ENCODE measurements around the gene ITSN1.
"Not testable (repeated sequence)": the region's sequence is repeated elsewhere in the genome, so short reads cannot be mapped to it uniquely, and the experiment has no call there.

The ITSN1 gene

DNA sequence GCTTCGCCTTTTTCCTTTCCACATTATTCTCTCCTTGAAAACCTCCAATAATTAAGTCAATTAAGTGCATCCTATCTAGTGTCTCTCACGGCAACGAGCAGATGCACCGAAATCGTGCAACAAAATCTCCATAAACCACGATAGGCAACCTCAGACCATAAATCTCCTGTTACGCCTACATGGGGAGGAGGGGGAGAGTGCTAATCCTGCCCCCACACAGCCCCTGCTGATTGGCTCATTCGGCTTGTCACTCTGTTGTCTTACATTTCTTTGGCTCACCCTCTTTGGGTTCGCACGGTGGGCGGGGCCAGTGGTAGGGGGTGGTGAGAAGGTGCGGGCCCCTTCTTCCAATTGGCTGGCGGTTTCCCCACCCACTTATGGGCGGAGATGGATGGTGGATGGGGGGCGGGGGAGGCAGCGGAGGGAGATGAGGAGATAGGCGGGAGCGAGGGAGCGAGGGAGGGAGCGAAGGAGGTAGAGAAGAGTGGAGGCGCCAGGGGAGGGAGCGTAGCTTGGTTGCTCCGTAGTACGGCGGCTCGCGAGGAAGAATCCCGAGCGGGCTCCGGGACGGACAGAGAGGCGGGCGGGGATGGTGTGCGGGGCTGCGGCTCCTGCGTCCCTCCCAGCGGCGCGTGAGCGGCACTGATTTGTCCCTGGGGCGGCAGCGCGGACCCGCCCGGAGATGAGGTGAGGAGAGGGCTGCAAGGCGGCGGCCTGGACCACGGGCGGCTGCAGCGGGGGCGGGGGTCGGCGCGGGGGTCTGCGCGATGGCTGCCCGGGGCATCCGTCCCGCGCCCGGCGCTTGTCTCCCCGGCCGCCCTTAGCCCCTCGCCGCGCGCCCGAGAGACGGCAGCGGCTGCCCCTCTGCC lies at the start of gene ITSN1:
ITSN1 (plus strand) TSS at position 475 of the 869 bp plus-strand sequence. CDS start 76,328 bp downstream, outside the sequence.
- DNase-seq (ENCODE audit: low read depth) = peak; percentile 100

DNA sequence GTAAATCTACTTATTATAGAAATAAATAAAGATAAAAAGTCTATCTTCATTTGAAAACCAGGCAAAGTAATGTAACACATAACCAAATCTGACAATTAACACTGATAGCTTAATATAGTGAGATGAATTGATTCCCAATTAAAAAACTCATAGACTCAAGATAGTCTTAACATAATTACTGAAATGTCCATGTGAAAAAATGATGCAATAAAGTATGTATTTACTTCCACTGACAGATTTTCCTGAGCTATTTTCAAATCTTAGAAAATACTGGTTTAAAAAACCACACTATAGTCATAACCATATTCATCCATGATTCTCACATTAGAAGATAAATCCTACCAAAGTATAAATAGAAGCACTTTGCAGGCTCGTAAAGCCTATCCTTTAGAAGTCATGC lies 44.2 kb upstream of the ITSN1 start:
- no peak for DNase-seq (ENCODE audit: low read depth)

DNA sequence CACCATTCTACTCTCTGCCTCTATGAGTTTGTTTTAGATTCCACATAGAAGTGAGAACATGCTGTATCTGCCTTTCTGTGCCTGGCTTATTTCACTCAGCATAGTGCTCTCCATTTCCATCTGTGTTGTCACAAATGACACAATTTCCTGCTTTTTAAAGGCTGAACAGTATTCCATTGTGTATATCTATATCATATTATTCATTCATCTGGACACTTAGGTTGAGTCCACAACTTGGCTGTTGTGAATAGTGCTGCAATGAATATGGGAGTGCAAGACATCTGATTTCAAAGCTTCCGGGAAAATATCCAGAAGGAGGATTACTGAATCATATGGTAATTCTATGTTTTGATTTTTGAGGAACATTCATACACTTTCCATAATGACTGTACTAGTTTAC lies 33.7 kb upstream of the ITSN1 start:
- no peak for DNase-seq (ENCODE audit: low read depth)

DNA sequence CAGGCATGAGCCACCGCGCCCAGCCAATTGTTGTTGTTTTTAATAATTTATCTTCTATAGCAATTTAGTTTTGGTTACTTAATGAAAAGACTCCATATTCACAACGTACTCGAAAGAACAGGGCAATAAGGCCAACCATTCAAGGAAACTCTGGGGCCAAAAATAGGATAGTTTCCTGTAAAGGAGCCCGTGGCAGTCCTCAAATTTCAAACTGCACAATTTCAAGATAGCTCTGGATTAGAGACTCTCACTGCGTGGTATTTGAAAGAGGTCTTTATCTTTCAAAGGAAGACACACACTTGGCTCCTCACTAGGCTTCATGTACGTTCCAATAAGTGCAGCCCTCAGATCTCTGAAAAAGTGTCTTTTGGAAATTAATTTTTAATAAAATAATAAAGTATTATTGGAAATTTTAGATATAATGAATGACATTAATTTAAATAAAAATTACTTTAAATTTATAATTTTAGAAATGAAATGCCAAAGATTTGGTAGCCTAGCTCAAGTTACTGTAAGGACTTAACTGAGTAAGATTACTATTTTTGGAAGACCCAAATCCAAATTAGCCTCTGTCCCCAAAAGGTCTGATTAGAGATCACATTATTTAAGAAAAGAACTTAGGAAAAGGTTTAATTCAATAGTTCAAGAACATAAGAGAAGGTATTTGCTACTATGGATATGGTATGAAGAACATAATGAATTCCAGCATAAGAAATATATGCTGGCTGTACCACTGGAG lies 31.1 kb upstream of the ITSN1 start:
- no peak for DNase-seq (ENCODE audit: low read depth)

DNA sequence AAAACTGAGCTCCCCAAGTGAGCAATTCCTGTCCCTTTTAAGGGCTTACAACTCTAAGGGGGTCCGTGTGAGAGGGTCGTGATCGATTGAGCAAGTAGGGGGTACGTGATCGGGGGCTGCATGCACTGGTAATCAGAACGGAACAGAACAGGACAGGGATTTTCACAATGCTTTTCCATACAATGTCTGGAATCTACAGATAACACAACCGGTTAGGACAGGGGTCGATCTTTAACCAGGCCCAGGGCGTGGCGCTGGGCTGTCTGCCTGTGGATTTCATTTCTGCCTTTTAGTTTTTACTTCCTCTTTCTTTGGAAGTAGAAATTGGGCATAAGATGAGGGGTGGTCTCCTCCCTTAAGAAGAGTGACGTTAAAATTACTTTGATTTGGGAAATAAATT lies 24.7 kb upstream of the ITSN1 start:
- DNase-seq (ENCODE audit: low read depth) = not testable (repeated sequence)

DNA sequence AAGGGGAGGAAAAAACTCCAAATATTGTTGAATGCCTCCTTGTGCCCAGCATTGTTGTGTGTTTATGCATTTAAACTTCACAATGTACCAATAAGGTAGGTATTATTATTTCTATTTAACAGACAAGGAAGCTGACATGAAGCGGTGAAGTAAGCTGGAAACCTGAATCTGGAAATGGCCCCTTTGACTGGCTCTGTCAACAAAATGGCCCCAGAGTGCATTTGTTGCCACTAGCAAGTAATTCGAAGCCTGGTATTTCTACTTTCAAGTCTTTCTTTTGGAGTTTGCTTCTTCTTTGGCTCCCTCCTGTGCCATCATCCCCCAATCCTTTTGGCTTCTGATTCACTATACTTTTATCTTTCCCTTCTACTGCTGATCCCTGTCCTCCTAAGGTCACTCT lies 23.9 kb upstream of the ITSN1 start:
- DNase-seq (ENCODE audit: low read depth) = no peak

DNA sequence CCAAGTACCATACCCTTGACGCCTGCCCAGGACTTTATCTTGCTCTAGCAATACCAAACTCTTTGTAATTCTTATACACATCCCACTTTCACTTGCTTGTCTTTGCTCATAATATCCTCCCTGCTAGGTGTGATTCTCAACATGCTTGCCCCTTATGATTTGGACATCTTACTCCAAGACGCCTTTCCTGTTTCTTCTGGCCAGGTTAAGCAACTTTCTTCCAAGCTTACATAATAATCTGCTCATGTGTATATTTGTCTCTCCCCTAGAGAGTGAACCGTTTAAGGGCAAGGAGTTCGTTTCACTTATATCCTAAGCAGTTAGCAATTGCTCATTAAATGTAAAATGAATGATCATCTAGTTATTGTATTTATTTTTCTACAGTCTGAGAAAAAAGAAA lies 22.6 kb upstream of the ITSN1 start:
- DNase-seq (ENCODE audit: low read depth) = no peak

DNA sequence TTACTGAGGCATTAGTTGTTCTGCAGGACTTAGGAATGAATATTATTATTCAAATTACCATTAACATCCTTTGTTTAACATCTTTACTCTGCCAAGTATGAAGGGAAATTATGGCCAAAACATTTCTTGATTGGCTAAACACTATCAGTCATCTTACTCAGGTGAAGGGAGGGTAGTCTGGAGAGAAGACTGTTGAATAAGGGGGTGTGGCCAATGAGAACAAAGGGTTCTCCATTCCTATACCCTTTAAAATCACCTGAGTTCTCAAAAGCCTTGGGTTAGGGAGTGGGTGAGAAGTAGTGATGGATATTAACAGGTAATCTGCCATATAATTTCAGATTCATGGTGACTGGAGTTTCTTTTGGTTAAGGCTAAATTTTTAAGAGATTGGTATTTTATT lies 20.0 kb upstream of the ITSN1 start:
- no peak for DNase-seq (ENCODE audit: low read depth)

DNA sequence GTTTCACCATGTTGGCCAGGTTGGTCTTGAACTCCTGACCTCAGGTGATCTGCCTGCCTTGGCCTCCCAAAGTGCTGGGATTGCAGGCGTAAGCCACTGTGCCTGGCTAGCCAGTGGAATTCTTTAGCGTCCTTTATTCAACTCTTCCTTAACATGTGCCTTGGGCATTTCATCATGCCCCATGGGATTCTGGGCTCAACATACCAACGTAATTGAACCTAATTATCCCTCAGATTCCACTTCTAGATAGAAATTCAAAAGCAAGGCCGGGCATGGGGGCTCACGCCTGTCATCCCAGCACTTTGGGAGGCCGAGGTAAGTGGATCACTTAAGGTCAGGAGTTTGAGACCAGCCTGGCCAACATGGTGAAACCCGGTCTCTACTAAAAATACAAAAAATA lies 16.1 kb upstream of the ITSN1 start:
- not testable (repeated sequence) for DNase-seq (ENCODE audit: low read depth)

DNA sequence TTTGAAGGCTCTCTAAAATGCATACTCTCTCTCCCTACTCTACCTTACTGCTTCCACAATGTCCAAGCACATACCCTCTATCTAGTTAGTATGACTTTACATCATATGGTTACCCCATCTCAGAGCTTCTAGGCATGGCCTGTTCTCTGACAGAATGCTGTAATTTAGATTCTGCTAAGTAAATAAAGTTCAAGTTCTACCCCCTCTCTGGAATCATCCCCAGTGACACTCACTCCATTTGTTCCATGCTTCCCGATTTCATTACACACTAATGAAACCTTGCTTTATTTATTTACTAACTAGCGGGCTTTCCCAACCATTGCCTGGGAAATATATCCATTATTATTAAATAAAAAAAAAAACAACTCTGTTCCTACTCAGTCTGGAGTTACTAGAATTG lies 8.0 kb upstream of the ITSN1 start:
- no peak for DNase-seq (ENCODE audit: low read depth)

DNA sequence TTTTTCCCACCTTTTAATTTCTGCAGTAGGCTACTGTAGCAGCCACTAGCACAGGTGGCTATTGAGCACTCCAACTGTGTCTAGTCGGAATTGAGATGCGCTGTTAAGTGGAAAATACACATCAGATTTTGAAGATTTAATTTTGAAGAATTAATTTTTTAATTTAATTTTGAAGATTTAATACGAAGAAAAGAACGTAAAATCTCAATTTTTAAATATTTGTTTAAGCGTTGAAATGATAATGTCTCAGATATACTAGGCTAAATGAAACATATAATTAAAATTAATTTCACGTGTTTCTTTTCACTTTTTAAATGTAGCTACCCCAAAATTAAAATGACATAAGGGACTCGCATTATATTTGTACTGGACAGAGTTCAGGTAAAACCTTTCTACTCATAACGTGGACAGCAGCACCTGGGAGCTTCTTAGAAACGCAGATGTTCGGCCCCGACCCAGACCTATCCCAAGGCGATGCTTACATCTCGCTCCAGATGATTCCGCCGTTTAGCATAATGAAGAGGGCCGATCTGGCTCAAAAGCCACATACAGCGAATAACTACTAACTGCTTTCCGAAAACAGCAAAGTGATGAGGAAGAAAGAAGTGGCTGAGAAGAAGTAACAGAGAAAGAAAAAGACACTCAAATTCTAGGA lies 1.5 kb upstream of the ITSN1 start:
- DNase-seq (ENCODE audit: low read depth) = no peak

DNA sequence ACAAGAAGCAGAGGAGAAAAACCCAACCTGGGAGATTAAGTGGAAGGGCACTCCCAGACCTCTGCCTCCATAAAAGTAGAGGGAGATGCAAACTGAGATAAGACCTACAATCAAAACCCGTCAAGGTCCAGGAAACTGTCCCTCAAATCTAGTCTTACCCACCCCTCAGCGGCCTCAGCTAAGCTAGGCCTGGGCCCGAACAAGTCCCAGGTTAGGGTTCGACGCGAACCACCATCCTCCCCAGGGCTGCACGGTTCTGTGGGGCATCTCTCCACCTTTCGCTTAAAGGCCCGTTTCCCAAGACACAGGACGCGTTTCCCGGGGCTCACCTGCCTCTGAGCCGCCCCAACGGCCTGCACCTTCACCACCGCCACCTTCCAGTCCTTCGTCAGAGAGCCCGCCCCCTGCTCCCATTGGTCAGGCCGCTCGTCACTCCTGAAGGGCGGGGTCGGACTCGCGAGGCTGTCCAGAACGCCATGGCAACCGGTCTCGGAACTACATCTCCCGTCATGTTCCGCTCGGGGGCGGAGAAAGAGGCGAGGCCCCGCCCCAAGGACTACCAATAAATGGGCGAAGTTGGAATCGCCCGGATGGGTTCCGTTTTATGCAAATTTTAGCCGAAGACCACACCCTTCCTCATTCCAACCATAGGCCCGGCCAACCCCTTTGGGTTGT lies 812 bp upstream of the ITSN1 start, which contains the start of gene CRYZL1:
CRYZL1 (minus strand) TSS at position 390 of the 675 bp plus-strand sequence. CDS start 10,190 bp downstream, outside the sequence.
- DNase-seq (ENCODE audit: low read depth) = peak; percentile 100

DNA sequence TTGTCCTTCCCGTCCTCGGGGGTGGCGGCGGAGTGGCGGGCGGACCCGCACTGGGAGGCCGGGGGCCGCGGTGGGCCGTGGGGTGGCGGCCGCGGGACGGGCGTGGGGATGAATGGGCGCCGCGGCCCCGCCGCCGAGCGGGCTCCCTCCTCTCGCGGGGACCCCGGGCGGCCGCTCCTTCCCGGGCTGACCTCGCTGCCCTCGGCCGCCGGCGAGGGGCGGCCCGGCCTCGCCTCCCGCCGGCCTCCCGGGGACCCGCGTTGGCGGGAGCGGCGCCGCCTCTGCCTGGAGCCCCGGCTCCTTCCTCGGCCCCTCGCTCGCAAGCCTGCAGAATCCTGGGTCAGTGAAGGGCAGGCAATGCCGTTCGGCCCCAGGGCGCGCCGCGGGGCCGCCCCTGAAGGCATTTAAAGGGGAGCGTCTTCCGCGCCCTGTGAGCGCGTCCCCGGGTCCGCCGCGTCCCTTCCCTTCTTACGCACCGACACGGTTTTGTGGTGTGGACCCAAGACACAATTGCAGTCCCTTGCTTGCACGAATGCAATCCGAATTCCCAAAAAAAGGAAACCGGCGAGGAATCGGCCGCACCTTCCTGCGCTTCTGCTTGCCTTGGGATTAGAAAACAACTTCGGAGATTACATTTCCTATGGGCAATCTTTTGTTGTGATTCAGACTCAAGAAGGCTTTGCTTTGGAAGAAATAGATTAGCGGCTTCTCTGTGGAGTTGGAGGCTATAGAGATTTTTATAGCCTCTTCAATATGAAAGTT lies 776 bp downstream of the ITSN1 start:
- DNase-seq (ENCODE audit: low read depth) = no peak

DNA sequence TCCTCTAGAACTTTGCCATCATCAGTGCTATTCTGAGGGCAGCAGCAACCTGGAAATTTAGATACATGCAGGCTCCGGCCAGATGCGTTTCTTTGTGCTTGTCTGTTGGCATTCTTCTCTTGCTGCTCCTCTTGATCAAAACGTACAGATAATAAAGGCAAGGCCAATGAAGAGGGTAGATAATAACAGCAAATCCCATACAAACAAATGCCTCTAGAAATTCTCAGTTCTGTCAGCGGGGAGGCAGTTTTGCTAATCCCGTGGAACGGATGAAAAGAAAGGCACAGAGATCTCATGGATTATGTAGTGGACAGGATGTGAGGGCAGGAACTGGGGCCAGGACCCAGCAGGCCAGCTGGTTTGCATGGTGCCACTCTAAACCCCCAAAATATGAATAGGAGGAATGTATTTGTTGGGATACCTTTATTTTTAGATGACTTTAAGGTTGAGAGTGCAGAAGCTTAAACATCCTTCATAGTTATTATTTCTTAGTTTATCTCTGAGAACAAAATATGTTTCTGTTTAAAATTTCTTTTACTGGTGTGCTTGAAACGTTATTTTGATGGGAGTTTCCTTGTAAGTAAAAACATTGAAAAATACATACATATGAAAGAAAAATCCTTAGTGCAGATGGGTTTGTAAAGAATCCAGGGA lies 1.5 kb downstream of the ITSN1 start:
- no peak for DNase-seq (ENCODE audit: low read depth)

DNA sequence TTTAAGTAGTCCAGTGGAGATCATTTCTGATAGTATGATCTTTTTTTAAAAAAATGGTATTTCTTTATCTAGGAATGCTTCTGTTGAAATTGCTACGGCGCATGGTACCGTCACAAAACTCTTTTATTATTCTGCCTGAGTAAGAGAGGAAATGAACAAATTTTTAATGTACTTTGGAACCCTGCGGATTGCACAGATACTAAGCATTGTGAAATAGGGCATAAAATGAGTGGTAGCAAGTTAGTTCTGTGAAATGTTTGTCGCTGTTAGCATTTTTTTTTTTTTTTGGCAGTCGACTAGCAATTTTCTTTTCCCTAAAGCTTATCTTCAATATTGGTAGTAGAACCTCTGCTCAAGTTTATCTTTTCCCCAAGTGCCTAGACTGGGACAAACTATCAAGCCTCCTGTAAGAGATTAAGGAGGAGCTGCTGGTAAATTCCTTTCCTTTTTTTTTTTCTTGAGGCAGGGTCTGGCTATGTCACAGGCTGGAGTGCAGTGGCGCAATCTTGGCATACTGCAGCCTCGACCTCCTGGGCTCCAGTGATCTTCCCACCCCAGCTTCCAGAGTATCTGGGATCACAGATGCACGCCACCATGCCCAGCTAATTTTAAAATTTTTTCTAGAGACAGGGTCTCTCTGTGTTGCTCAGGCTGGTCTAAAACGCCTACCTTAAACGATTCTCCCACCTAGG lies 2.2 kb downstream of the ITSN1 start:
- no peak for DNase-seq (ENCODE audit: low read depth)

DNA sequence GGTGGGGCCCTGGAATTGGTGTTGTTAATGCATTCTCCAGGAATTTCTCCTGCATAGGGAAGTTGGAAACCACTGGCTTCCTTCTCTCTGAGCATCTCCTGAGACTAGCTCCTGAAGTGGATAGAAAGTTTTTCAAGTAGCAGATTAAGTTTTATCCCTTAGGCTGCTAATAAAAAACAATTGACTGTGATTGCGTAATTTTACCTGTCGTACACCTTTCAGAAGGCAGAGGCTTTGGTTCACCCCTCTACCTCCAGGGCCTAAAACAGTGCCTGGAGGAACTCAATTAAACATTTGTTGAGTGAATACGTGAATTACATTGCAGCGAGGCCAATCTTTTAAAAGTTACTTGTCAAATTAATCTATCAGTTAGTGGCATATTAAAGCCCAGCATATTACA lies 3.4 kb downstream of the ITSN1 start:
- no peak for DNase-seq (ENCODE audit: low read depth)

DNA sequence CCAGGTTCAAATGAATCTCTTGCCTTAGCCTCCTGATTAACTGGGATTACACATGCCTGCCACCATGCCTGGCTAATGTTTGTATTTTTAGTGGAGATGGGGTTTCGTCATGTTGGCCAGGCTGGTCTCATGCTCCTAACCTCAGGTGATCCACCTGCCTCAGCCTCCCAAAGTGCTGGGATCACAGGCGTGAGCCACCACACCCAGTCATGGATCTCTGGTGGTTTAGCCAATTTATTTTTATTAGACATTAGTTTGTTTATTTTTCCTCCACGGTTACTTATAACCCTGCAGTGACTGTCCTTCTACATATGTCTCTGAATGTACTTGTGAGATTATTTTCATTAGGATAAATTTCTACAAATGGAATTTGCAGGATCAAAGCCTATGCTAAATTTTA lies 5.3 kb downstream of the ITSN1 start:
- no peak for DNase-seq (ENCODE audit: low read depth)

DNA sequence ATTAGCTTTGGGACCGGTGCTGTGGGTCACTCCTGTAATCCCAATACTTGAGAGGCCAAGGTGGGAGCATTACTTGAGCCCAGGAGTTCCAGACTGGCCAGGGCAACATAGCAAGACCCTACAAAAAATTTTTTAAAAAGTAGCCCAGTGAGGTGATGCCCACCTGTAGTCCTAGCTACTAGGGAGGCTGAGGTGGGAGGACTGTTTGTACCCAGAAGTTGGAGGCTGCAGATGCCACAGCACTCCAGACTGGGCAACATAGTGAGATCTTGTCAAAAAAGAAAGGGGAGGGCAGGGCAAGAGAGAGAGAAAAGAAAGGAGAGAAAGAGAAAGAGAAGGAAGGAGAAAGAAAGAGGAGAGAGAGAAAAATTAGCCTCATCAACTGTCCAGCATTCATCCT lies 6.3 kb downstream of the ITSN1 start:
- no peak for DNase-seq (ENCODE audit: low read depth)

DNA sequence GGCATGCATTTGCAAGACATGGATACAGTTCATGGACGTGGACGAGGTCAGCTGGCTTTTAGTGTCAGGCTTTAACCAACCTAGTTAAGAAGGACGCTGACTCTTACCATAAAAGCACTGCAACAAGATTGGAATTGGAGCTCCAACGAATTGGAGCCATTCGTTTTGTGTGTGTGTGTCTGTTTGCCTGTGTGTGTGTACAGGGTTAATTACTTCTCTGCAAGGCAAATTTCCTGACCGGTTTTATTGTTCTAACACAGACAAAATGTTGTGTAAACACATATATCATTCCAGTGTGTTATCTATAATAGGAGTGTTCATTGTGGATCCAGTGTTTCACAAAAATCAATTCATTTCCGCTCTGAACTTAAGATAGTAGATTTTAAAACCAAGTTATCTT lies 7.9 kb downstream of the ITSN1 start:
- DNase-seq (ENCODE audit: low read depth) = no peak

DNA sequence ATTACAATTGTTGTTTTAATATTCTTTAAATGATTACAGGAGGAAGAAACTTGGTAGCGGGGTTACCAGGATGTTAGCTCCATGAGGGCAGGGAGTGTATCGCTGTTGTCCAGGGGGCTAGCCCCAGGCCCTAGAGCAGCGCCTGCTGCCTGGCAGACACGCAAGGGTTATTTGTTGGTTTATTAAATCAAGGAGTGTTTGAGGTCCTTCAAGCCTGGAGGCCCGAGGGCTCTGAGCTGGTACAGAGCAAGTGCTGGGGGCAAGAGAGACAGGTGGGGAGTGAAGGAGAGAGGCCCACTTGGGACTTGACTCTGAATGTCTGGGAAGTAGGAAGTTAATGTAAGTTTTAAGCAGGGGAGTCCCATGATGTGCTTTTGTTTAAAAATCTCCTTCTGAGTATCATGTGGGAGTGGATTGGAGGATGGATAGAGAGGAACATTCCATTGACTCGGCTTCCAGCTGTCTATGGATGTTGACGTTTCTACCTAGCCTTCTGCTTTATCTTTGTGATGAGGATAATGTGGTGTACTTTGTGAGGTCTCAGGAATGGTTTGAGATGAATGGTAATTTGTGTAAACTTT lies 8.7 kb downstream of the ITSN1 start:
- DNase-seq (ENCODE audit: low read depth) = no peak
